RKO (cell line): ENCODE data around the gene SPACA6.

Source experiments
- DNase-seq: peaks from one replicate; pipeline ENCODE4 v3.0.0-alpha.2; 2016; ENCODE audit warnings: low spot score

SPACA6 gene

GRCh38 chr19:51688671-51689571 lies 4.2 kb upstream of the SPACA6 start:
- peak; percentile 85 for DNase-seq

DNA sequence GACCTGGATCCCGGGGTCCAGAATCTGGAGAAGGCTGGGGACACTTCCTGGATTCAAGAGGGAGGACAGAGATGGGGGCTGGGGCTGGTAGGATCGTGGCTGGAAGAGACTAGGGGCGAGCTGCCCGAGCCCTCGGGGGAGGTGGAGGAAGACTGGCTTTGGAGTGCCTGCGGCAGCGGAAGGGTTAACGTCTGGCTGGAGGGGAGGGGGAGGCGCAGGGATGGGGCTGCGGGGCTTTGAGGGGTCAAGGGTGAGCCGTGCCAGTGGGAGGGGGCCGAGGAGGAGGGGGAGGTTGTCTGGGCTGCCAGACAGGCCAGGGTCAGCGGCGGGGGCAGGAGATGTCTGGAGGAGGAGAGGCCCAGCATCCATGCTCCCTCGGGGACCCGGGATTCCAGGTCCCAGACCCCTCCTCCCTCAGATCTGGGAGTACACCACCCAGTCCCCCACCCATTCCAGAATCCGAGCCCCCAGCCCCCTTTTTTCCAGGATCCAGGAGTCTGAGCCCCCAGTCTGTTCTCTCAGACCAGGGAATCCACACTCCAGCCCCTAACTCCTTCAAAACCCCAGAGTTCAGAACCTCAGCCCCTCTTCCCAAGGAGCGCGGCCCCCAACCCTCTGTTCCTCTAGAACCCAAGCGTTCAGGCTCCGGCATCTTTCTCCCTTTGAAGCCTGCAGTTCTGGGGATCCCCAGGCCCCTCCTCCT lies 3.2 kb upstream of the SPACA6 start:
- no peak for DNase-seq

- no peak for DNase-seq
Observed at GRCh38 chr19:51690454-51691073, 2.6 kb upstream of the SPACA6 start.

DNA sequence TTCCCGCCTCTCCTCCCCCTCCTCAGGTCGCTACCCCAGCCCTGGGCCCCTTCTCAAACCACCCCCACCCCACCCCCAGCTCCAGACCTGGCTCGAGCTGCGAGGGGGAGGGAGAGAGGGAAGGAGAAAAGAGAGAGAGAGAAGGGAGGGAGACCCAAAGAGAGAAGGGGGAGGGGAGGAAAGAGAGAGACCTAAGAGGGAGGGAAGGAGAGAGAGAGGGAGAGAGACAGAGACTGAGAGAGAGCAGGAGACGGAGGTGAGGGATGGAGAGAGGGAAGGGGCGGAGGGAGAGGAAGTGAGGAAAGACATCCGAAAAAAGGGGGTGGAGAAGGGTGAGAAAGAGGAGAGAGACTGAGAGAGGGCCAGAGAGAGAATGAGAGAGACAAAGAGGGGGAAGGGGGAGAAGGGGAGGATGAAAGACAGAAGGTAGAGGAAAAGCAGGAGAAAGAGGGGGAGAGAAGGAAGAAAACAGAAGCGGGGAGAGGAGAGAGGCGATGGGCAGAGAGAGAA lies 2.0 kb upstream of the SPACA6 start:
- DNase-seq, result no peak

DNA sequence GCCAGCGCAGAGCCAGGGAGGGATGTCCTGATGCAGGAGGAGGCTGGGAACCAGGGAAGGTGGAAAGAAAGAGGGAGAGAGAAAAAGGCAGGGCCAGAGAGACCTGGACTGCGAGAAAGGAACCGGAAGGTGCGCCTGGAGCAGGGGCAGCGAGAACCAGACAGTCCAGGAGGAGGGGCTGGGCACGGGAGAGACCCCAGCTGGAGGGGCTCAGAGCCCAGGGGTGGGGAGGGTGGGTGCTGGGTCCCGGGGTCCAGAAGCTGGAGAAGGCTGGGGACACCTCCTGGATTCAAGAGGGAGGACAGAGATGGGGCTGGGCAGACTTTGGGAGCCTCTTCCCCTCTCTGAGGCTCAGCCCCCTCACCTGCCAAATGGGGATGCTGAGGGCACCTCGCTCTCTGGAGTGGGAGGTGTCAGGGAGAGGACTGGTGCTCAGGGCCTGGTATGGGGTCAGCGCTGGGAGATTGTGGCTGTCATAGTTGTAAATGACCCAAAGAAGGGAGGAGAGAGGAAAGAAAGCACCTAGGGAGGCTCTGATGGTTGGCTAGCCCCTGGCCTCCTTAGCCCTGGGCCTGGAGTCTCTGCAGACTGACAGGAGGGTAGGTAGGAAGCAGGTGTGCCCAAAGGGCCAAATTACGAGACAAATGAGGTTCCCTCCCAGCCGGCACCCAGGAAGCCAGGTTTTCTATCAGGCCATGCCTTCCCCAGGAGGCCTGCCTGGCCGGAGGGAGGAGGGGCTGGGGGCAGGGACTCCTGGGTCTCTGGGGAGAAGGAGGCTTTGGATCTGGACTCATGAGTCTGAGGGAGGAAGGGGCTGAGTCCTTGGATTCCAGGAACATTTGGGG lies 1.3 kb upstream of the SPACA6 start:
- no peak for DNase-seq

DNA sequence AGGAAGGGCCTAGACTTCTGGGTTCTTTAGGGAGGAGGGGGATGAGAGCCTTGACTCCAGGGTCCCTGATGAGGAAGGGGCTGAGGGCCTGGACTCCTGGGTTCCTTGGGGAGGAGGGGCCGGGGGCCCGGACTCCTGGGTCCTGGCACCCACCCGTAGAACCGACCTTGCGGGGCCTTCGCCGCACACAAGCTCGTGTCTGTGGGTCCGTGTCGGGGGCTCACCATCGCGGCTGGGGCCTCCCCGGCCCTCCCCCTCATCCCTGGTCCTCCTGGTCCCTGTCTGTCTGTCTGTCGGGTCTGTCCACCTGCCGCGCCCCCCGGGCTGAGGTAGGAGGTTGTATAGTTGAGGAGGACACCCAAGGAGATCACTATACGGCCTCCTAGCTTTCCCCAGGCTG lies 662 bp upstream of the SPACA6 start:
- DNase-seq, result no peak

- DNase-seq, result no peak
Observed at GRCh38 chr19:51693819-51694218, 689 bp downstream of the SPACA6 start.

DNA sequence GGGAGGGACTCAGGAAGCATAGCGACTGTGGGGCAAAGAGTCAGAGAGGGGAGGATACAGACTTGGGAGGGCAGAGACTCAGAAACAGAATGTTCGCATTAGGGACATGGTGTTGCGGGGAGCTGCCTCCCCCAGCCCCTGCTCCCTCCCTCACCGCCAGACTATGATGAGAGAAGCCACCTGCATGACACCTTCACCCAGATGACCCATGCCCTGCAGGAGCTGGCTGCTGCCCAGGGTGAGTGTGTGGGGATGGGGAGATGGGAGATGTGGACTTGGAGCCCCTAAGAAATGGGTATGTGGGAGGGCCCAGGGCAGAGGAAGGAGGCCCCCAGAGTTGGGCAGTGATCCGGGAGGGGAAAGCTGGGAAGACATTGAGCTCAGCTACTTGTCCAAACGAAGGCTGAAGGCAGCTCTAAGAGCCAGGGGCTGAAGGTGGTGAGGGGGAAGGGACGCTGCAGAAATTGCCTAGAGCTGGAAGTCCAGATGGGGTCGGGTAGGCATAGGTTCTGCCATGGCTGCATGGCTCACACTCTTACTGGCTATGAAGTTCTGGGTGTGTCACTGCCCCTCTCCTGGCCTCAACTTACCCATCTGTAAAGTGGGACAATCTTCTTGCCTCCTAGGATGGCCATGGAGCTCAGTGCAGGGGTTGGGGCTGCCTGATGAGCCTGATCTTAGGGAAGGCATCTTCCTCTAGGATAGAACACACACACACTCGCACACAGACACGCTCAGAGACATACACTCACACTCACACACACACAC lies 1.4 kb downstream of the SPACA6 start:
- DNase-seq, result no peak

DNA sequence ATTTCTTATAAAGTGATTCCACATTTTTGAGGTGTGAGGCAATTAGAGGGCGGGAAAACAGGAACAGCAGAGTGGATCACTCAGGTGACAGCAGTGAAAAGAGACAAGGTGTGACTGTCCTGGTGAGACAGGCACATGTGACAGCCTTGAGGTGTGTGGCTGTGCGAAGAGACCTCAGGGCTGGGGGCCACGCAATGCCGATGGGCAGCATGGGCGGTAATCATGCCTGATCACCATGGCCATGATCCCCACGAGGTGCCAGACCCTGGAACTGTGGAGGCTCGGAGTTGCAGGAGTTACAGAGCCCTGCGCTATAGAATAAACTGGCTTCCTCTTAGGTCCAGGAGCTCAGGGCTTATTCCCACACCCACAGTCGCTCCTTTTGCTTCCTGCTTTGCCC lies 2.0 kb downstream of the SPACA6 start:
- DNase-seq, result no peak

- DNase-seq, result no peak
Observed at GRCh38 chr19:51695702-51696315, 2.7 kb downstream of the SPACA6 start.

- no peak for DNase-seq
Observed at GRCh38 chr19:51696606-51697005, 3.5 kb downstream of the SPACA6 start.

- DNase-seq, result no peak
Observed at GRCh38 chr19:51697169-51697776, 4.1 kb downstream of the SPACA6 start.

GRCh38 chr19:51698296-51698695 lies 5.2 kb downstream of the SPACA6 start:
- peak; percentile 68 for DNase-seq

DNA sequence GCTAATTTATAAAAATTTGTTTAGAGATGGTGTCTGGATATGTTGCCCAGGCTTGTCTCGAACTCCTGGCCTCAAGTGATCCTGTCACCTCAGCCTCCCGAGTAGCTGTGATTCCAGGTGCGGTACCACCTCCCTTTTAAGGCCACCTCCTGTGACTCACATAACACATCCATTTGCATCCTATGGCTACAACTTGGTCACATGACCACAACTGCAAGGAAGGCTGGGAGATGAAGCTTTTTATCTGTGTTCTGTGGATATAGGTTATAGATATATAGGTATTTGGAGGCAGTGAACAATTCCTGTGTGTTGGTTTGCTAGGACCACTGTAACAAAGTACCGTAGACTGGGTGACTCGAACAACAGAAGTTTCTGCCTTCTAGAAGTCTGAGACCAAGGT lies 6.0 kb downstream of the SPACA6 start:
- no peak for DNase-seq

- no peak for DNase-seq
Observed at GRCh38 chr19:51701468-51702100, 8.5 kb downstream of the SPACA6 start.

GRCh38 chr19:51702103-51702824 lies 9.1 kb downstream of the SPACA6 start:
- no peak for DNase-seq

GRCh38 chr19:51702825-51703574 lies 9.9 kb downstream of the SPACA6 start:
- DNase-seq, result no peak
